ENCODE results near the gene ARHGEF18. TPM values are rescaled to one million over a fixed set of nuclear protein-coding genes. Genes with fewer than 3 reads are reported as not detected.
"Not testable (repeated sequence)": the region's sequence is repeated elsewhere in the genome, so short reads cannot be mapped to it uniquely, and the experiment has no call there.

ARHGEF18 gene
- total and polyA plus RNA-seq, 5 donors, result 7.6 to 13.3 (median 11.5) TPM

DNA sequence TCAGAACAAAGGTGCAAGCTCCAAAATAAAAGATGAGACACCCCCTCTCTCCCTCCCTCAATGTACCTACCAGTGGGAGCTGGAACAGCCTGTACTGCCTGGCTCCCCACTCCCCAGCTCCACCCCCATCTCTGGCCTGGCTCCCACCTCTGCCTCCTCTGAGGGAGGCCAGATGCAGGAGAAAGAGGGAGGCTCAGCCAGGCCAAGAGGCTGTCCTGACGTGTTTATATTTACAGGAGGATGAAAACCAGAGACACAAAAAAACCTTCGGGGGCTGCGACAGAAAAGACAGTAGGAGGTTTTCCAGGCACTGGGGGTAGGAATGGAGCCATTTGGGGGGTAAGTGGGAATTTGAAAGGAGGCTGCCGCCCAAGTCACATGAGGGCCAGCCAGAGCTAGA is 19.7 kb downstream of the ARHGEF18 start:
- Histone ChIP-seq H3K9me3 (ENCODE audit: control insufficient read depth, low read length) (no peaks in the 10 kb centered on the region), H3K27me3 (ENCODE audit: control insufficient read depth, insufficient read depth) (no peaks in the 10 kb centered on the region), H3K4me3 (ENCODE audit: low read length) (no peak overlapping the region), H3K4me1 (ENCODE audit: control insufficient read depth, insufficient read depth, low read length) (no peaks in the 10 kb centered on the region), H3K27ac (ENCODE audit: low read length) (no peak overlapping the region)
- intact Hi-C loops (cut with DNase I), result no loop called here
- DNase-seq (no peak), ATAC-seq (no peak)
- 30% methylated on average over 4 of the region's 4 CpGs for WGBS

DNA sequence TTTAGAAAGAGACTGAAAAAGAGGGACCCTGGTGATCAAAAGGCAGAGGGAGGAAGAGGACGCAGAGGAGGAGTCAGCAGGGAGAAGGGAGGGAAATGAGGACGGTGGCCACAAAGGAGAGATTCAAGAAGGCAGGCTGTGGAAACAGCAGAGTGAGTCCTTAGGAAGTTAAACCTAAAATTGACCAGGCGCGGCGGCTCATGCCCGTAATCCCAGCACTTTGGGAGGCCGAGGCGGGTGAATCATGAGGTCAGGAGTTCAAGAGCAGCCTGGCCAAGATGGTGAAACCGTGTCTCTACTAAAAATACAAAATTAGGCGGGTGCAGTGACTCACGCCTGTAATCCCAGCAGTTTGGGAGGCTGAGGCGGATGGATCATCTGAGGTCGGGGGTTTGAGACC is 20.1 kb downstream of the ARHGEF18 start:
- H3K27ac ChIP-seq (ENCODE audit: low read length); ATAC-seq; H3K4me3 ChIP-seq (ENCODE audit: low read length); H3K27me3 ChIP-seq (ENCODE audit: control insufficient read depth, insufficient read depth); H3K4me1 ChIP-seq (ENCODE audit: control insufficient read depth, insufficient read depth, low read length); DNase-seq; intact Hi-C loops (cut with DNase I); H3K9me3 ChIP-seq (ENCODE audit: control insufficient read depth, low read length): not testable (repeated sequence)
- 59% methylated on average over 13 of the region's 13 CpGs for WGBS

DNA sequence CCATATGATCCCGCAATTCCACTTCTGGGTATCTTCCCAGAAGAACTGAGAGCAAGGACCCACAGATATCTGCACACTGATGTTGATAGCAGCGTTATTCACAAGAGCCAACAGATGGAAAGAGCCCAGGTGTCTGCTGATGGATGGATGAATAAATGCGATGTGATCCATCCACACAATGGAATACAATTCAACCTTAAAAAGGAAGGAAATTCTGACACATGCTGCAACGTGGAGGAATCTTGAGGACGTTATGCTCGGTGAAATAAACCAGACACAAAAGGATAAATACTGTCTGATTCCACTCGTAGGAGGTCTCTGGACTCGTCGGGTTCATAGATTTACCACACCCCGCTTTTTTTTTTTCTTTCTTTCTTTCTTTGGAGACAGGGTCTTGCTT is 21.8 kb downstream of the ARHGEF18 start:
- no peak overlapping the region for H3K4me3 ChIP-seq (ENCODE audit: low read length)
- H3K27me3 ChIP-seq (ENCODE audit: control insufficient read depth, insufficient read depth), result no peaks in the 10 kb centered on the region
- H3K9me3 ChIP-seq (ENCODE audit: control insufficient read depth, low read length), result no peaks in the 10 kb centered on the region
- no peaks in the 10 kb centered on the region for H3K4me1 ChIP-seq (ENCODE audit: control insufficient read depth, insufficient read depth, low read length)
- intact Hi-C loops (cut with DNase I), result no loop called here
- WGBS, result 77% methylated on average over 10 of the region's 10 CpGs
- H3K27ac ChIP-seq (ENCODE audit: low read length), result no peak overlapping the region
- DNase-seq (no peak), ATAC-seq (no peak)

DNA sequence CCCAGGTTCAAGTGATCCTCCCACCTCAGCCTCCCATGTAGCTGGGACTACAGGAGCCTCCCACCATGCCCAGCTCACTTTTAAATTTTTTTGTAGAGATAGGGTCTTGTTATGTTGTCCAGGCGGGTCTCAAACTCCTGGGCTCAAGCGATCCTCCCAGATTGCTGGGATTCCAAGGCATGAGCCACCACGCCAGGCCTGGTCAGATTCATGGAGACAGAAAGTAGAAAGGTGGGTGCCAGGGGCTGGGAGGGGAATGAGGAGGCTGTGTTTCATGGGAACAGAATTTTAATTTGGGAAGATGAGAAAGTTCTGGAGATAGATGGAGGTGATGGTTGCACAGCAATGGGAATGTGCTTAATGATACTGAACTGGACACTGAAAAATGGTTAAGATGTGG is 22.3 kb downstream of the ARHGEF18 start:
- Histone ChIP-seq H3K27me3 (ENCODE audit: control insufficient read depth, insufficient read depth) (no peaks in the 10 kb centered on the region), H3K27ac (ENCODE audit: low read length) (no peak overlapping the region), H3K9me3 (ENCODE audit: control insufficient read depth, low read length) (no peaks in the 10 kb centered on the region), H3K4me1 (ENCODE audit: control insufficient read depth, insufficient read depth, low read length) (no peaks in the 10 kb centered on the region), H3K4me3 (ENCODE audit: low read length) (no peak overlapping the region)
- ATAC-seq (no peak), DNase-seq (no peak)
- intact Hi-C loops (cut with DNase I), result no loop called here
- 92% methylated on average over 3 of the region's 3 CpGs for WGBS

DNA sequence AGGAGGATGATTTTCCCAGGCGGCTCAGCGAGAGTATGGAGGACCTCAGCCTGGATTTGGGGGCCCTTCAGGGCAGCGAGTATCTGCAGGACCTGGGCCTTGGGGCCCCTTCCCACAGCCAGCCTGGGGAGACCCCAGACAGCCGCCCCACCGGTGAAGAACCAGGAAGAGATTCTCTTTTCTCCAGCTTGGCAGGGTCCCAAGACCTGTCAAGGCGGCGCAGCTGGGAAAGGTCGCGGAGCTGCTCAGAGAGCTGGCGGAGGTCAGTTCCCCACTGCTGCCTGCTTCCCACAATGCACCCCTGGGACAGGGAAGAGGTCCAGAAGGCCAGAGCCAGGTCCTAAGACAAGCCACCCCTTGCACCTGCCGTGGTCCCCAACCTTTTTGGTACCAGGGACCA is 24.1 kb downstream of the ARHGEF18 start:
- WGBS, result 80% methylated on average over 11 of the region's 11 CpGs
- H3K4me1 ChIP-seq (ENCODE audit: control insufficient read depth, insufficient read depth, low read length), result no peaks in the 10 kb centered on the region
- DNase-seq, result no peak
- H3K9me3 ChIP-seq (ENCODE audit: control insufficient read depth, low read length), result no peaks in the 10 kb centered on the region
- H3K4me3 ChIP-seq (ENCODE audit: low read length), result no peak overlapping the region
- H3K27ac ChIP-seq (ENCODE audit: low read length), result no peak overlapping the region
- ATAC-seq, result no peak
- intact Hi-C loops (cut with DNase I), result no loop called here
- H3K27me3 ChIP-seq (ENCODE audit: control insufficient read depth, insufficient read depth), result no peaks in the 10 kb centered on the region

DNA sequence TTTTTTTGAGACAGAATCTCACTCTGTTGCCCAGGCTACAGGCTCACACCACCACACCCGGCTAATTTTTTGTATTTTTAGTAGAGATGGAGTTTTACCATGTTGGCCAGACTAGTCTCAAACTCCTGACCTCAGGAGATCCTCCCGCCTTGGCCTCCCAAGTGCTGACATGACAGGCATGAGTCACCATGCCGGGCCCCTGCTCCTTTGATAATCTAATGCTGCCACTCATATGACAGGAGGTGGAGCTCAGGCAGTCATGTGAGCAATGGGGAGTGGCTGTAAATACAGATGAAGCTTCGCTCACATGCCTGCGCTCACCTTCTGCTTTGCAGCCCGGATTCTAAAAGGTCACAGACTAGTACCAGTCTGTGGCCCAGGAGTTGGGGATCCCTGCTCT is 25.1 kb downstream of the ARHGEF18 start:
- no peak overlapping the region for H3K27ac ChIP-seq (ENCODE audit: low read length)

DNA sequence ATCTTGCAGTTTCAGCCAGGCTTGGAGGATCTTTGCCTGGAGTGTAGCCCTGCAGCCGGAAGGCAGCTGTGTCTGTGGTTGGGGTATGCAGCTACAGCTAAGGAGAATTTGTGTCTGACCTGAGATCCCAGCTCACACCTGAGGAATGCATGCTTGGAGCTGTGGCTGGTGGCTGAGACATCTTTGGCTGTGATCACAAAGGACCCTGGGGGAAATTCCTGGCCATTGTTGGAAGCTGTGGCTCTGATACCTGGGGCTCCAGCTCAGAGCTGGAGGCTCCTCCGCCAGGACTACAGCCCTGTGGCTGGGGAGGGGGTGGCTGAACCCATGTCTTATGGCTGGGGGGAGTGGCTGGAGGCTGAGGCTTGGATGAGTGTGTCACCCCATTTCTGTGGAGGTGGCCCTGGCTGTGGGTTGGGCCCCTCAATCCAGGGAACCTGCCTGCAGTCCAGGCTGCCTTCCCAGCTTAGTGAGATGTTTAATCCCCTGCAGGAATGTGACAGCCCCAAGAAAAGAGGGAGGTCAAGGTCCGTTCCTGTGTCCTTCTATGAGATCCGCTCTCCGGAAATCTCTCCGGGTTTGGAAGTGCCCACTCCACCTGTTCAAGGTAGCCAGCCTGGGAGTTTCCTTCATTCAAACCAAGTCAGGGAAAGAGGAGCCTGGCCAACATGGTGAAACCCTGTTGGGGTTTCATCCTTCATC is 27.6 kb downstream of the ARHGEF18 start:
- no peak overlapping the region for H3K27ac ChIP-seq (ENCODE audit: low read length)
- H3K27me3 ChIP-seq (ENCODE audit: control insufficient read depth, insufficient read depth), result no peaks in the 10 kb centered on the region
- intact Hi-C loops (cut with DNase I), result no loop called here
- H3K4me1 ChIP-seq (ENCODE audit: control insufficient read depth, insufficient read depth, low read length), result no peaks in the 10 kb centered on the region
- ATAC-seq, result no peak
- H3K4me3 ChIP-seq (ENCODE audit: low read length), result no peak overlapping the region
- 84% methylated on average over 6 of the region's 6 CpGs for whole genome bisulfite sequencing
- DNase-seq, result no peak
- H3K9me3 ChIP-seq (ENCODE audit: control insufficient read depth, low read length), result no peaks in the 10 kb centered on the region

More for the DNA sequence above, 25.1 kb downstream of the ARHGEF18 start:
- no peaks in the 10 kb centered on the region for H3K9me3 ChIP-seq (ENCODE audit: control insufficient read depth, low read length)
- 81% methylated on average over 6 of the region's 6 CpGs for WGBS
- intact Hi-C loops (cut with DNase I), result no loop called here
- H3K27me3 ChIP-seq (ENCODE audit: control insufficient read depth, insufficient read depth), result no peaks in the 10 kb centered on the region
- no peak for DNase-seq
- H3K4me3 ChIP-seq (ENCODE audit: low read length), result no peak overlapping the region
- H3K4me1 ChIP-seq (ENCODE audit: control insufficient read depth, insufficient read depth, low read length), result no peaks in the 10 kb centered on the region
- no peak for ATAC-seq

DNA sequence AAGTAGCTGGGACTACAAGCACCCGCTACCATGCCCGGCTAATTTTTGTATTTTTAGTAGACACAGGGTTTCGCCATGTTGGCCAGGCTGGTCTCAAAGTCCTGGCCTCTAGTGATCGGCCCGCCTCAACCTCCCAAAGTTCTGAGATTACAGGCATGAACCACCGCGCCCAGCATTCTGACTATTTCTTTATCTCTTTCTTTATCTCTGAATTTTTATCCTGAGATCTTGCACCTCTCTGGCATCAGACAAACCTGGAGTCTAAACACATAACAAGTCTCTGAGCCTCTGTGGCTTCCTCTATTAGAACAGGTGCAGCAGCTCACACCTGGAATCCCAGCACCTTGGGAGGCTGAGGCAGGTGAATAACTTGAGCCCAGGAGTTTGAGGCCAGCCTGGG is 28.5 kb downstream of the ARHGEF18 start:
- ATAC-seq, result no peak
- Histone ChIP-seq H3K27ac (ENCODE audit: low read length) (no peak overlapping the region), H3K4me1 (ENCODE audit: control insufficient read depth, insufficient read depth, low read length) (no peaks in the 10 kb centered on the region), H3K27me3 (ENCODE audit: control insufficient read depth, insufficient read depth) (no peaks in the 10 kb centered on the region), H3K4me3 (ENCODE audit: low read length) (no peak overlapping the region), H3K9me3 (ENCODE audit: control insufficient read depth, low read length) (no peaks in the 10 kb centered on the region)
- 96% methylated on average over 7 of the region's 7 CpGs for WGBS
- intact Hi-C loops (cut with DNase I), result no loop called here
- no peak for DNase-seq

DNA sequence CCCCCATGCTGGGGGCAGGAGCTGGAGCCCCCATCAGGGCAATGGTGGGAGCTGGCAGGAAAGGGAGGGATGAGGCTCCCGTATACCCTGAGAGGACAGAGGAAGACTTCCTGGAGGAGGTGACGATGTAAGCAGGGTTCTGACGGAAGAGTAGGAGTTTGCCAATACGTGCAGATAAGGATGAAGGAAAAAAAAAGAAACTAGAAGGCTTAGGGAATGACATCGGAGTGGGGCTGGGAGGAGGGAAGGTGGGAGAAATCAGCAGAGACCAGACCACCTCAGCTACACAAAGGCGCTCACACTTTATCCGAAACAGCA is 32.3 kb downstream of the ARHGEF18 start:
- Histone ChIP-seq H3K27me3 (ENCODE audit: control insufficient read depth, insufficient read depth) (no peaks in the 10 kb centered on the region), H3K27ac (ENCODE audit: low read length) (no peak overlapping the region), H3K4me1 (ENCODE audit: control insufficient read depth, insufficient read depth, low read length) (no peaks in the 10 kb centered on the region), H3K4me3 (ENCODE audit: low read length) (no peak overlapping the region), H3K9me3 (ENCODE audit: control insufficient read depth, low read length) (no peaks in the 10 kb centered on the region)
- ATAC-seq, result no peak
- no peak for DNase-seq
- intact Hi-C loops (cut with DNase I), result no loop called here
- WGBS, result 78% methylated on average over 7 of the region's 7 CpGs

DNA sequence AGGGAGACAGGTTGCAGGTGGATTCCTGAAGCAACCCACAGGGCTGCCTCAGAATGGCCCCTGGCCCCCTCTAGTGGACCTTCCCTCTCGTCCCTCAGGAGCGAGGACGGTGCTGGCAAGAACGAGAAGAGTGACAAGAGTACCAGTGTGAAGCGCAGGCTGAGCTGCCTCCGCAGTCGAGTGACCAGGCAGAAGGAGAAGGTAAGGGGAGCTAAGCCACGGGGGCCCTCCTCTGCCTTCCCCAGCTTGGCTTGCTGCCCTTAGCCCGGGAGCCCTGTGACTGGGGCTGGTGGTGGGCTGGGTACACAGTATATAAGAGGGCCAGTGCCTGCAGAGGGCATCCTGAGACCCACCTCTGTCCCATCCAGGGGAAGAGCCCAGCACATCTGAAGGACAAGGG is 34.0 kb downstream of the ARHGEF18 start:
- Histone ChIP-seq H3K4me1 (ENCODE audit: control insufficient read depth, insufficient read depth, low read length) (no peaks in the 10 kb centered on the region), H3K27ac (ENCODE audit: low read length) (no peak overlapping the region), H3K9me3 (ENCODE audit: control insufficient read depth, low read length) (no peaks in the 10 kb centered on the region), H3K27me3 (ENCODE audit: control insufficient read depth, insufficient read depth) (no peaks in the 10 kb centered on the region), H3K4me3 (ENCODE audit: low read length) (no peak overlapping the region)
- intact Hi-C loops (cut with DNase I), result no loop called here
- WGBS, result 63% methylated on average over 9 of the region's 9 CpGs
- no peak for ATAC-seq
- DNase-seq, result no peak

DNA sequence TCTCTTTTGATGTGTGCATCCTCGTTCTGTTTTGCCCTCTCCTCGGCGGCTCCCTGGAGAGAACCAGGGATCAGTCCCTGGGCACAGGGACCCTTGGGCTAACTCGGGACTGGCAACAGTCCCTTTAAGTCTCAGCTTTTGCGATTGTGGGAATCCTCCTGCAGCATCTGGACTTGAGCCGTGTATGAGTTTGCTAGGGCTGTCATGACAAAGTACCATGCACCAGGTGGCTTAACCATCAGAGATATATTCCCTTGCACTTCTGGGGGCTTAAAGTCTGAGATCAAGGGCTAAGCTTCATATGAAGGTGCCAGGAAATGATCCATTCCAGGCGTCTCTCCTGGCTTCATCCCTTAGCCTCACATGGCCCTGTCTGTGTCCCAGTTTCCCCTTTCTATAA is 34.5 kb downstream of the ARHGEF18 start:
- ATAC-seq (no peak), DNase-seq (no peak)
- Histone ChIP-seq H3K4me3 (ENCODE audit: low read length) (no peak overlapping the region), H3K4me1 (ENCODE audit: control insufficient read depth, insufficient read depth, low read length) (no peaks in the 10 kb centered on the region), H3K27me3 (ENCODE audit: control insufficient read depth, insufficient read depth) (no peaks in the 10 kb centered on the region), H3K27ac (ENCODE audit: low read length) (no peak overlapping the region), H3K9me3 (ENCODE audit: control insufficient read depth, low read length) (no peaks in the 10 kb centered on the region)
- intact Hi-C loops (cut with DNase I), result no loop called here
- 82% methylated on average over 7 of the region's 7 CpGs for WGBS

DNA sequence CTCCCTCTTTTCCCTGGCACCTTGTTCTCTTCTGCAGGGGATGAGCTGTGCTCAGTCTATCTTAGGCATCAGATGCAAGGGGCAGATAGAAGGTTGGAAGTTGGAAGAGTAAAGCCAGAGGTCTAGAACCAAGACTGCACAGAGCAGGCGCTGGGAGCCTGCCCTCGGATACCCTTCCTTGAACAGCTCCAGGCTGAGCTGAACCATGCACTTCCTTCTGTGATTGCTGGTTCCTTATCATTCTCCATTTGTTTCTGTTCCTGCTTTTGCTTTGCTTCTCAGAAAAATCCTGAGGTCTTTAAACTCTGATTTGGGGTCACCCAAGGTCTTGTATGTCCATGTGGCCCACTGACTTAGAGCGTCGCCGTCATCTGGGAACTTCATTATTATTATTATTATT is 36.3 kb downstream of the ARHGEF18 start:
- 81% methylated on average over 5 of the region's 5 CpGs for WGBS
- Histone ChIP-seq H3K27ac (ENCODE audit: low read length) (no peak overlapping the region), H3K27me3 (ENCODE audit: control insufficient read depth, insufficient read depth) (no peaks in the 10 kb centered on the region)

More for the DNA sequence above, 36.3 kb downstream of the ARHGEF18 start:
- peak in 1 of 2 donors; percentile 30 for ATAC-seq
- Histone ChIP-seq H3K9me3 (ENCODE audit: control insufficient read depth, low read length) (no peaks in the 10 kb centered on the region), H3K4me1 (ENCODE audit: control insufficient read depth, insufficient read depth, low read length) (no peaks in the 10 kb centered on the region), H3K4me3 (ENCODE audit: low read length) (no peak overlapping the region)
- intact Hi-C loops (cut with DNase I), result no loop called here
- DNase-seq, result no peak
